RWPE2 (cell line): Measurements from ENCODE around the gene AKR1D1.
"Not testable (repeated sequence)": the region's sequence is repeated elsewhere in the genome, so short reads cannot be mapped to it uniquely, and the experiment has no call there.

Experiments
- ATAC-seq: fragments of 200-7000 bp; cut with Tn5 transposase; 3 replicates; pipeline ENCODE4 v1.9.1; 2021; ENCODE audit warnings: low read depth
- DNase-seq: peaks from one replicate; pipeline ENCODE4 v3.0.0-alpha.2; 2020; ENCODE audit warnings: low spot score
- H3K27ac ChIP-seq: fragments of 450-650 bp; 2 replicates; pipeline ENCODE4 v1.5.1; 2017; ENCODE audit warnings: mild to moderate bottlenecking; ENCODE audit not compliant: poor library complexity, severe bottlenecking
- H3K27me3 ChIP-seq: fragments of 250-450 bp; sonication (Bioruptor Pico); 2 replicates; pipeline ENCODE4 v1.5.1; 2021; ENCODE audit warnings: mild to moderate bottlenecking, moderate library complexity; ENCODE audit not compliant: insufficient read depth, poor library complexity, severe bottlenecking
- H3K36me3 ChIP-seq: fragments of 250-450 bp; sonication (Bioruptor Pico); 2 replicates; pipeline ENCODE4 v1.5.1; 2020; ENCODE audit warnings: low read depth, mild to moderate bottlenecking, moderate library complexity
- H3K4me1 ChIP-seq: fragments of 250-450 bp; sonication (Bioruptor Pico); 2 replicates; pipeline ENCODE4 v1.5.1; 2021; ENCODE audit warnings: mild to moderate bottlenecking, moderate library complexity; ENCODE audit not compliant: insufficient read depth, poor library complexity, severe bottlenecking
- H3K4me3 ChIP-seq: fragments of 250-450 bp; sonication (Bioruptor Pico); 2 replicates; pipeline ENCODE4 v1.5.1; 2021; ENCODE audit warnings: mild to moderate bottlenecking, moderate library complexity; ENCODE audit not compliant: severe bottlenecking
- H3K9me3 ChIP-seq: fragments of 250-450 bp; sonication (Bioruptor Pico); 2 replicates; pipeline ENCODE4 v1.5.1; 2021; ENCODE audit warnings: mild to moderate bottlenecking, moderate library complexity; ENCODE audit not compliant: severe bottlenecking
- TF ChIP-seq, protein P1 (sequence below): fragments of 450-650 bp; IDR thresholded peaks from one replicate; pipeline ENCODE4 v1.5.1; 2017; ENCODE audit warnings: mild to moderate bottlenecking, moderate library complexity; ENCODE audit not compliant: poor library complexity, severe bottlenecking

Gene AKR1D1

DNA sequence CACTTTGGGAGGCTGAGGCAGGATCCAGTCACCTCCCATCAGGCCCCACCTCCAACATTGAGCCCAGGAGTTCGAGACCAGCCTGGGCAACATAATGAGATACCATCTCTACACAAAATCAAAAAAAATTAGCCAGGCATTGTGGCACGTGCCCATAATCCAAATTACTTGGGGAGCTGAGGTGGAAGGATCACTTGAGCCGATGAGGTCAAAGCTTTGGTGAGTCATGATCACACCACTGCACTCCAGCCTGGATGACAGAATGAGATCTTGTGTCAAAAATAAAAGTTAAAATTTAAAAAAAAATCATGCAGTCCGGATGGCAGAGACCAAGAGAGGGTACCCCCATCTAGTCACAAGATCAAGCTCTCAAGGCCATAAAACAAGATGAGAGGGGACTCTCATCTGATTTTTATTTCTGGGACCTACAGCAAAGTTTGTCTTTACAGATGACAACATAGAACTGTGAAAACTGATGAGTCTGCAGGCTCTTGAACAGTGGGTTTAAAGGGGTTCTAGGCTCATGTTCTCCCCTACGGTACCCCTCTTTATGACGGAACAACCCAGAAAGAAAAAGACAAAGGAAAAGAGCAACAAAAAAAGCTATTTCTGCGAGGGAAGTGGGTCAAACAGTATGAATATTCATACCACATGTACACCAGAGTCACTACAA is 45.4 kb upstream of the AKR1D1 start:
- Histone ChIP-seq H3K27ac (no peak overlapping the region), H3K4me1 (no peaks in the 10 kb centered on the region), H3K27me3 (no peaks in the 10 kb centered on the region), H3K9me3 (peaks cover 2% of the 10 kb centered on the region), H3K36me3 (no peaks in the 10 kb centered on the region), H3K4me3 (no peak overlapping the region)
- DNase-seq (no peak), ATAC-seq (no peak)
- TF ChIP-seq, protein P1, sequence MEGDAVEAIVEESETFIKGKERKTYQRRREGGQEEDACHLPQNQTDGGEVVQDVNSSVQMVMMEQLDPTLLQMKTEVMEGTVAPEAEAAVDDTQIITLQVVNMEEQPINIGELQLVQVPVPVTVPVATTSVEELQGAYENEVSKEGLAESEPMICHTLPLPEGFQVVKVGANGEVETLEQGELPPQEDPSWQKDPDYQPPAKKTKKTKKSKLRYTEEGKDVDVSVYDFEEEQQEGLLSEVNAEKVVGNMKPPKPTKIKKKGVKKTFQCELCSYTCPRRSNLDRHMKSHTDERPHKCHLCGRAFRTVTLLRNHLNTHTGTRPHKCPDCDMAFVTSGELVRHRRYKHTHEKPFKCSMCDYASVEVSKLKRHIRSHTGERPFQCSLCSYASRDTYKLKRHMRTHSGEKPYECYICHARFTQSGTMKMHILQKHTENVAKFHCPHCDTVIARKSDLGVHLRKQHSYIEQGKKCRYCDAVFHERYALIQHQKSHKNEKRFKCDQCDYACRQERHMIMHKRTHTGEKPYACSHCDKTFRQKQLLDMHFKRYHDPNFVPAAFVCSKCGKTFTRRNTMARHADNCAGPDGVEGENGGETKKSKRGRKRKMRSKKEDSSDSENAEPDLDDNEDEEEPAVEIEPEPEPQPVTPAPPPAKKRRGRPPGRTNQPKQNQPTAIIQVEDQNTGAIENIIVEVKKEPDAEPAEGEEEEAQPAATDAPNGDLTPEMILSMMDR: no peak

DNA sequence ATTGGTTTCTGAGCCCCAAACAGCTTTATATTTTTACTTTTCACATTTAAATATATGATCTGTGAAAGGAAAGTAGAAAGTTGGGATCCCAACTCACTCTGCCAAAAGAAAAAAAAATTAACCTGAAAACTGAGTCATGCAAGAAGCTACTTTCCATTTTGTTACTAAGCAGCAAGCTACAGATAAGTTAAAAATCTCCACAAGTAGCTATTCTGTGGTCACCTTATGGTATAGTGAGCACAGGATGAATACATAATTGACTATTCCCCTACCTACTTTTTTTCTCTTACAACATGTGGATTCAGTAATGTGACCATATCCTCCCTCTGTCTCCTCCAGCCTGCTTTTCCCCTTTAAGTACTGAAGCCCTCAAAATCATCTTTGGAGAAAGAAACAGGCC is 44.1 kb upstream of the AKR1D1 start:
- Histone ChIP-seq H3K27me3 (no peaks in the 10 kb centered on the region), H3K4me3 (no peak overlapping the region), H3K9me3 (peaks cover 7% of the 10 kb centered on the region), H3K27ac (no peak overlapping the region), H3K36me3 (no peaks in the 10 kb centered on the region), H3K4me1 (no peaks in the 10 kb centered on the region)
- TF ChIP-seq, protein P1: no peak
- DNase-seq (no peak), ATAC-seq (no peak)

GRCh38 chr7:138032770-138033169 is 43.5 kb upstream of the AKR1D1 start:
- Histone ChIP-seq H3K27me3 (no peaks in the 10 kb centered on the region), H3K36me3 (no peaks in the 10 kb centered on the region), H3K9me3 (peaks cover 7% of the 10 kb centered on the region), H3K27ac (no peak overlapping the region), H3K4me1 (no peaks in the 10 kb centered on the region), H3K4me3 (no peak overlapping the region)
- ATAC-seq (no peak), DNase-seq (no peak)
- TF ChIP-seq, protein P1: no peak

DNA sequence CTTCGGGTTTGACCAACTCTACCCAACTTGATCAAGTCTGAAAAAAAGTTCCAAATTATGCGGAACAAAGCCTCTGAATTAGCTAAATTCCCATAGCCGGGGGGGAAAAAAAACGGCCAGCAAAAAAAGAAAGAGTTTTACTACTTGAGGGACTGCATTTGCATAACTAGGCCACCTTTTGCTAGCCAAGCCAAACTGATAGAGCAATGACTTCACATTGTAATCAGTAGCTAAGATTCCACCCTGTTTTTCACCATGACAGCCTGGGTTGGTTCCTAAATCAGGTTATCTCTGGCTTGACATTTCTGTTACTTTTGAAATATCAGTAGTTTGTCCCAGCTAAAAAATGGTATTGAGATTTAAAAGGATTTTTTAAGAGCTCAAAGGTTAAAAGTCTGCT is 43.0 kb upstream of the AKR1D1 start:
- peaks cover 7% of the 10 kb centered on the region for H3K9me3 ChIP-seq
- ATAC-seq: no peak
- no peaks in the 10 kb centered on the region for H3K36me3 ChIP-seq
- TF ChIP-seq, protein P1: no peak
- H3K4me1 ChIP-seq: no peaks in the 10 kb centered on the region
- no peaks in the 10 kb centered on the region for H3K27me3 ChIP-seq
- no peak for DNase-seq
- H3K4me3 ChIP-seq: no peak overlapping the region
- H3K27ac ChIP-seq: no peak overlapping the region

DNA sequence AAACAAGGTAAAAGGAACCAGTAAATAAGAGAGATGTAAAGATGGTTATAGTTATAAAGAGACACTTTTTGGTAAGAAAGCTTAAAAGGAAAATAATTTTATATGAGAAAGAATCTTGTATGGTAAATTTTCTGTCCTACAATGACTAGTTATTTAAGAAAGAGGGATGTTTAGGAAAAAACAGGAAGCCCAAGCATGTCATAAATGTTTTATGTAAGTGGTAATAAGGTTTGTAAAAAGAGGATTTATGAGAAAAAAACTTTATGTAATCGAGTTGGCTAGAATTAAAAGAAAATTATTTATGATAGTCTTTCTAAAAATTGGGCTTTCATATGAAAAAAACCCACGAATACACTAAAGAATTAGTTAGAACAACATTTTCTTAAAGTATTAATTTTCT is 40.1 kb upstream of the AKR1D1 start:
- DNase-seq (no peak), ATAC-seq (no peak)
- H3K36me3 ChIP-seq: no peaks in the 10 kb centered on the region
- no peak overlapping the region for H3K4me3 ChIP-seq
- no peaks in the 10 kb centered on the region for H3K4me1 ChIP-seq
- no peaks in the 10 kb centered on the region for H3K27me3 ChIP-seq
- no peak overlapping the region for H3K27ac ChIP-seq
- peaks cover 7% of the 10 kb centered on the region for H3K9me3 ChIP-seq
- TF ChIP-seq, protein P1: no peak

- ATAC-seq, H3K27me3 ChIP-seq, H3K27ac ChIP-seq, DNase-seq, H3K36me3 ChIP-seq, H3K4me1 ChIP-seq, H3K4me3 ChIP-seq, H3K9me3 ChIP-seq: not testable (repeated sequence)
Observed at GRCh38 chr7:138040063-138040462, 36.2 kb upstream of the AKR1D1 start.
